Caco-2 (cell line): ENCODE data around the gene TPM1. TPM values are rescaled to one million over a fixed set of nuclear protein-coding genes. Genes with fewer than 3 reads are reported as not detected.
A peak's percentile ranks its signal among the peaks of the same experiment; 100 is the strongest.

Experiments used
- BruUV-seq: library from RNA; stranded (reverse); fragments of 400-500 nt; replicated peaks from 2 replicates; lab custom pipeline; 2021; lab: Mats Ljungman, UMichigan
- CTCF ChIA-PET: fragments of 300-600 bp; sonication (Branson Sonifier 250); formaldehyde crosslinking; loops from one replicate; lab custom pipeline; 2022; ENCODE audit warnings: antibody characterized with exemption; lab: Charles Lee
- POLR2A ChIA-PET: fragments of 300-600 bp; sonication (Branson Sonifier 250); formaldehyde crosslinking; loops from one replicate; lab custom pipeline; 2022; ENCODE audit warnings: antibody characterized with exemption; lab: Charles Lee
- DNase-seq, 2 experiments: peaks; one replicate each; pipeline versions ENCODE4 v3.0.0 to v3.0.0-alpha.2; 2020 to 2022
- H3K27me3 ChIP-seq: replicated peaks from 2 replicates; pipeline ENCODE4 v1.6.0; 2011; ENCODE audit warnings: low read length; ENCODE audit not compliant: control insufficient read depth, insufficient read depth
- H3K36me3 ChIP-seq: 2 replicates; pipeline ENCODE4 v1.5.1; 2011; ENCODE audit warnings: low read length; ENCODE audit not compliant: control insufficient read depth, insufficient read depth
- H3K4me1 ChIP-seq: fragments of 250-450 bp; sonication (Bioruptor Pico); 2 replicates; pipeline ENCODE4 v1.5.1; 2020; ENCODE audit warnings: mild to moderate bottlenecking
- H3K4me3 ChIP-seq: 2 replicates; pipeline ENCODE4 v1.5.1; 2011; ENCODE audit warnings: low read depth, mild to moderate bottlenecking, control low read depth, low read length
- H3K9me3 ChIP-seq: fragments of 250-450 bp; sonication (Bioruptor Pico); 2 replicates; pipeline ENCODE4 v1.5.1; 2020; ENCODE audit warnings: mild to moderate bottlenecking, moderate library complexity
- H3K27ac Mint-ChIP-seq: one replicate; pipeline ENCODE4 v1.8.0; 2022; ENCODE audit warnings: mixed read lengths; ENCODE audit not compliant: unreplicated experiment
- H3K27me3 Mint-ChIP-seq: one replicate; pipeline ENCODE4 v1.8.0; 2022; ENCODE audit warnings: mixed read lengths; ENCODE audit not compliant: insufficient read depth, unreplicated experiment
- H3K36me3 Mint-ChIP-seq: one replicate; pipeline ENCODE4 v1.8.0; 2022; ENCODE audit warnings: mild to moderate bottlenecking, mixed read lengths; ENCODE audit not compliant: insufficient read depth, unreplicated experiment
- H3K4me1 Mint-ChIP-seq: one replicate; pipeline ENCODE4 v1.8.0; 2022; ENCODE audit warnings: low read depth, mixed read lengths; ENCODE audit not compliant: unreplicated experiment
- H3K4me3 Mint-ChIP-seq: one replicate; pipeline ENCODE4 v1.8.0; 2022; ENCODE audit warnings: mild to moderate bottlenecking, moderate library complexity, mixed read lengths; ENCODE audit not compliant: unreplicated experiment
- H3K9me3 Mint-ChIP-seq: one replicate; pipeline ENCODE4 v1.8.0; 2022; ENCODE audit warnings: mixed read lengths; ENCODE audit not compliant: unreplicated experiment
- CTCF ChIP-seq, 2 experiments: fragments of 200-600 bp in 1 of 2; IDR thresholded peaks; 1 replicate in 1 of 2; 2 replicates in 1 of 2; pipeline versions ENCODE4 v1.5.1 to v1.8.0; 2011 to 2022; ENCODE audit warnings: antibody characterized with exemption in 1 of 2, control low read depth in 1 of 2, inconsistent platforms in 1 of 2, low read depth in 1 of 2, low read length in 1 of 2, mild to moderate bottlenecking in 1 of 2, moderate library complexity in 1 of 2; ENCODE audit not compliant: insufficient read depth in 1 of 2, severe bottlenecking in 1 of 2, unreplicated experiment in 1 of 2
- intact Hi-C: fragments of 100-400 bp; cut with micrococcal nuclease; formaldehyde crosslinking; loops from one replicate; pipeline ENCODE4 v1.10.0; 2022; ENCODE audit not compliant: unreplicated experiment
- total RNA-seq: library from RNA; stranded (reverse); gene quantifications from 2 replicates; pipeline ENCODE4 v1.2.3, GENCODE V29; 2022

Gene TPM1
- total RNA-seq, 1 experiment from 2014 or later: 193 TPM

GRCh38 chr15:63044645-63045464 lies 2.3 kb downstream of the TPM1 start:
- peaks cover 52% of the 10 kb centered on the region for H3K4me1 Mint-ChIP-seq
- ChIA-PET CTCF (interaction anchor here (0.6 to 1.4 kb wide), 4 partner anchors 49 to 1944 kb away, joined by 3 to 4 read pairs (median 3); no protein-coding TSS in a partner anchor), POLR2A (interaction anchor here (1.2 kb wide), 1 partner anchor 233 kb away, joined by 3 read pairs; no protein-coding TSS in a partner anchor)
- H3K27me3 Mint-ChIP-seq: no peaks in the 10 kb centered on the region
- Histone ChIP-seq H3K4me3 (peak overlapping the region; percentile 73), H3K27me3 (no peaks in the 10 kb centered on the region), H3K4me1 (peaks cover 49% of the 10 kb centered on the region), H3K9me3 (no peaks in the 10 kb centered on the region), H3K36me3 (no peaks in the 10 kb centered on the region)
- peaks cover 77% of the 10 kb centered on the region for H3K36me3 Mint-ChIP-seq
- H3K27ac Mint-ChIP-seq: peak overlapping the region; percentile 96
- no peaks in the 10 kb centered on the region for H3K9me3 Mint-ChIP-seq
- H3K4me3 Mint-ChIP-seq: peak overlapping the region; percentile 80
- TF ChIP-seq CTCF (IDR thresholded peaks at IDR 0.05; ENCODE audit: insufficient read depth in 1 of 2, low read depth in 1 of 2, low read length in 1 of 2, severe bottlenecking in 1 of 2, unreplicated experiment in 1 of 2): no peak
- intact Hi-C loops: loop anchor here (1.0 to 10.0 kb wide), 2 partner anchors 149 to 360 kb away; no protein-coding TSS in a partner anchor
- no TSS peak for BruUV-seq
- DNase-seq: peak; percentile 45 to 53

- H3K4me3 ChIP-seq: no peak overlapping the region
Measured at GRCh38 chr15:63045465-63045840, 2.9 kb downstream of the TPM1 start.

More at GRCh38 chr15:63045465-63045840, 2.9 kb downstream of the TPM1 start:
- Mint-ChIP-seq H3K4me1 (peaks cover 52% of the 10 kb centered on the region), H3K27ac (peak overlapping the region; percentile 96), H3K4me3 (peak overlapping the region; percentile 80), H3K27me3 (no peaks in the 10 kb centered on the region), H3K9me3 (no peaks in the 10 kb centered on the region), H3K36me3 (peaks cover 83% of the 10 kb centered on the region)
- H3K36me3 ChIP-seq: no peaks in the 10 kb centered on the region
- intact Hi-C loops: loop anchor here (1.0 to 10.0 kb wide), 2 partner anchors 149 to 359 kb away; no protein-coding TSS in a partner anchor
- peaks cover 49% of the 10 kb centered on the region for H3K4me1 ChIP-seq
- POLR2A ChIA-PET: interaction anchor here (1.2 kb wide), 1 partner anchor 233 kb away, joined by 3 read pairs; no protein-coding TSS in a partner anchor
- no peaks in the 10 kb centered on the region for H3K27me3 ChIP-seq
- TF ChIP-seq CTCF (IDR thresholded peaks at IDR 0.05; ENCODE audit: insufficient read depth in 1 of 2, low read depth in 1 of 2, low read length in 1 of 2, severe bottlenecking in 1 of 2, unreplicated experiment in 1 of 2): no peak
- no peaks in the 10 kb centered on the region for H3K9me3 ChIP-seq
- CTCF ChIA-PET: interaction anchor here (1.0 to 1.4 kb wide), 2 partner anchors 49 to 303 kb away, joined by 3 read pairs; no protein-coding TSS in a partner anchor
- BruUV-seq: no TSS peak
- no peak for DNase-seq
